HepG2 (cell line): Measurements from ENCODE around the gene PTCH1. TPM values are rescaled to one million over a fixed set of nuclear protein-coding genes. Genes with fewer than 3 reads are reported as not detected.

Experiments
- CAMTA2 ChIP-seq: sonication (generic); formaldehyde crosslinking; IDR thresholded peaks from 2 replicates; pipeline ENCODE4 v1.4.0; 2020; ENCODE audit warnings: mild to moderate bottlenecking, missing genetic modification reagents, borderline replicate concordance
- HIVEP1 ChIP-seq: sonication (generic); formaldehyde crosslinking; IDR thresholded peaks from 2 replicates; pipeline ENCODE4 v1.4.0; 2020; ENCODE audit warnings: mild to moderate bottlenecking, missing genetic modification reagents
- KLF16 ChIP-seq, 2 experiments: sonication (generic) in 1 of 2; formaldehyde crosslinking in 1 of 2; IDR thresholded peaks; 2 replicates each; pipeline versions ENCODE4 v1.6.1 to v1.8.0; 2016 to 2023; ENCODE audit warnings: missing genetic modification reagents in 2 of 2, missing compliant biosample characterization in 1 of 2
- PHB2 ChIP-seq: fragments of 450-650 bp; IDR thresholded peaks from 2 replicates; pipeline ENCODE4 v1.6.1; 2018; ENCODE audit not compliant: partially characterized antibody
- RFX3 ChIP-seq: IDR thresholded peaks from 2 replicates; pipeline ENCODE4 v1.6.1; 2016; ENCODE audit warnings: missing biosample characterization, missing genetic modification reagents
- SALL2 ChIP-seq: sonication (generic); formaldehyde crosslinking; IDR thresholded peaks from 2 replicates; pipeline ENCODE4 v1.8.1; 2023; ENCODE audit warnings: mild to moderate bottlenecking, missing genetic modification reagents, inconsistent platforms
- SIN3A ChIP-seq: IDR thresholded peaks from 2 replicates; pipeline ENCODE4 v1.6.1; 2011; ENCODE audit warnings: low read depth, mild to moderate bottlenecking, control low read depth, low read length, borderline replicate concordance
- TAF1 ChIP-seq: sonication (generic); formaldehyde crosslinking; IDR thresholded peaks from 2 replicates; pipeline ENCODE4 v1.4.0; 2020; ENCODE audit warnings: missing genetic modification reagents
- TARDBP ChIP-seq: sonication (generic); formaldehyde crosslinking; IDR thresholded peaks from 2 replicates; pipeline ENCODE4 v1.8.0; 2022; ENCODE audit warnings: mild to moderate bottlenecking, missing genetic modification reagents
- ZBTB8A ChIP-seq: sonication (generic); formaldehyde crosslinking; IDR thresholded peaks from 2 replicates; pipeline ENCODE4 v1.4.0; 2020; ENCODE audit warnings: mild to moderate bottlenecking, low read depth, missing genetic modification reagents, borderline replicate concordance
- ZFP90 ChIP-seq: sonication (generic); formaldehyde crosslinking; IDR thresholded peaks from 2 replicates; pipeline ENCODE4 v1.8.0; 2022; ENCODE audit warnings: missing genetic modification reagents, mild to moderate bottlenecking, inconsistent platforms, borderline replicate concordance
- ZNF737 ChIP-seq: sonication (generic); formaldehyde crosslinking; IDR thresholded peaks from 2 replicates; pipeline ENCODE4 v1.5.0; 2020; ENCODE audit warnings: missing genetic modification reagents, mild to moderate bottlenecking, borderline replicate concordance
- polyA plus RNA-seq, 8 experiments: library from polyadenylated mRNA; depleted of rRNA in 3 of 8; stranded (reverse) in 7 of 8; unstranded in 1 of 8; fragments of >200 nt; fragmentation: Illumina TruSeq in 4 of 8; extraction: Trizol in 4 of 8; gene quantifications; 2 replicates each; pipeline versions ENCODE4 v1.2.1 to v1.2.3, GENCODE V29; 2011 to 2016; ENCODE audit warnings: low read depth in 4 of 8, missing spikeins in 1 of 8, mixed read lengths in 1 of 8; ENCODE audit not compliant: insufficient read depth in 1 of 8
- total RNA-seq, 5 experiments: library from RNA; depleted of rRNA; stranded (reverse); fragments of >200 nt; fragmentation: Illumina TruSeq; extraction: Trizol; gene quantifications; 2 replicates each; pipeline ENCODE4 v1.2.3, GENCODE V29; 2016; ENCODE audit warnings: low read depth in 1 of 5
- TF ChIP-seq, protein P1 (sequence below): sonication (generic); formaldehyde crosslinking; IDR thresholded peaks from 2 replicates; pipeline ENCODE4 v1.9.0; 2021; ENCODE audit warnings: mild to moderate bottlenecking, missing genetic modification reagents
- TF ChIP-seq, protein P2 (sequence below): sonication (generic); formaldehyde crosslinking; IDR thresholded peaks from 2 replicates; pipeline ENCODE4 v1.4.0; 2020; ENCODE audit warnings: missing genetic modification reagents
- TF ChIP-seq, protein P3 (sequence below): IDR thresholded peaks from 2 replicates; pipeline ENCODE4 v1.6.1; 2016; ENCODE audit warnings: missing compliant biosample characterization, missing genetic modification reagents, borderline replicate concordance

The PTCH1 gene
- total and polyA plus RNA-seq, 2 of the 13 experiments (the other 11 are each of a cell fraction or from before 2014, with no cell fraction given), result 2.8 to 3.9 TPM

DNA sequence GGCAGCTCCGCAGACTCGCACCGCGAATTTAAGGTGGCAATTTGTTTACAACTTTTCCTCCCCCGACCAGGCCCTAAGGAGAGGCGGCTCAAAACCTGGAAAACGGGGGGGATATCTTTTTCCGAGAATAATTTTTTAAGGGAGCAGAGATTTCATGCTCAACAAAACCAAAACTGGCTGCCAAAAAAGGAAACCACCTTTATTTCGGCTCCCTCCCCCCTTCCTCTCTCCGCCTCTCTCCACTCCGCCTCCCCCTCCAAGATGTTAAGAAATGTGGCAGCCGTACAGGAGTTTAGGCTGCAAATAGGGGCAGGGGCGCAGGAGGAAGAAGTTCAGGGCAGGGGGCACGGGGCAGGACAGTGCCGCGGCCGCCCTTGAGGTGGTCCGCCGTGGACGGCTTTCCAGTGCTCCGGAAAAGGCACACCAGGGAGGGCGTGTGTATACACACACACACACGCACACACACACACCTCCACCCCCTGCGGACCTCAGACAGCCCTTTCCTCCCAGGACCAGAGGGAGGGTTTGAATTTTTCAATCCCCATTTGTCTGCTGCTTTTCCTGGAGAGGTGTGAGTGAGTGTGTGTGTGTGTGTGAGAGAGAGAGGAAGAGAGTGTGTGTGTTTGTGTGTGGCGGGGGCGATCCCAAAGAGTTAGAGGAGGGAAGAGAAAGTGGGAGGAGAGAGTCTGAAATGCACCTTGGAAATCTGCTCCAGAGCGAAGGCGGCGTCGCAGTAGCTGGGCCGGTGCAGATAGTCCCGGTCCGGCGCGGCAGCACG, 9.1 kb downstream of the PTCH1 start (continued):
- TF ChIP-seq, protein P1, sequence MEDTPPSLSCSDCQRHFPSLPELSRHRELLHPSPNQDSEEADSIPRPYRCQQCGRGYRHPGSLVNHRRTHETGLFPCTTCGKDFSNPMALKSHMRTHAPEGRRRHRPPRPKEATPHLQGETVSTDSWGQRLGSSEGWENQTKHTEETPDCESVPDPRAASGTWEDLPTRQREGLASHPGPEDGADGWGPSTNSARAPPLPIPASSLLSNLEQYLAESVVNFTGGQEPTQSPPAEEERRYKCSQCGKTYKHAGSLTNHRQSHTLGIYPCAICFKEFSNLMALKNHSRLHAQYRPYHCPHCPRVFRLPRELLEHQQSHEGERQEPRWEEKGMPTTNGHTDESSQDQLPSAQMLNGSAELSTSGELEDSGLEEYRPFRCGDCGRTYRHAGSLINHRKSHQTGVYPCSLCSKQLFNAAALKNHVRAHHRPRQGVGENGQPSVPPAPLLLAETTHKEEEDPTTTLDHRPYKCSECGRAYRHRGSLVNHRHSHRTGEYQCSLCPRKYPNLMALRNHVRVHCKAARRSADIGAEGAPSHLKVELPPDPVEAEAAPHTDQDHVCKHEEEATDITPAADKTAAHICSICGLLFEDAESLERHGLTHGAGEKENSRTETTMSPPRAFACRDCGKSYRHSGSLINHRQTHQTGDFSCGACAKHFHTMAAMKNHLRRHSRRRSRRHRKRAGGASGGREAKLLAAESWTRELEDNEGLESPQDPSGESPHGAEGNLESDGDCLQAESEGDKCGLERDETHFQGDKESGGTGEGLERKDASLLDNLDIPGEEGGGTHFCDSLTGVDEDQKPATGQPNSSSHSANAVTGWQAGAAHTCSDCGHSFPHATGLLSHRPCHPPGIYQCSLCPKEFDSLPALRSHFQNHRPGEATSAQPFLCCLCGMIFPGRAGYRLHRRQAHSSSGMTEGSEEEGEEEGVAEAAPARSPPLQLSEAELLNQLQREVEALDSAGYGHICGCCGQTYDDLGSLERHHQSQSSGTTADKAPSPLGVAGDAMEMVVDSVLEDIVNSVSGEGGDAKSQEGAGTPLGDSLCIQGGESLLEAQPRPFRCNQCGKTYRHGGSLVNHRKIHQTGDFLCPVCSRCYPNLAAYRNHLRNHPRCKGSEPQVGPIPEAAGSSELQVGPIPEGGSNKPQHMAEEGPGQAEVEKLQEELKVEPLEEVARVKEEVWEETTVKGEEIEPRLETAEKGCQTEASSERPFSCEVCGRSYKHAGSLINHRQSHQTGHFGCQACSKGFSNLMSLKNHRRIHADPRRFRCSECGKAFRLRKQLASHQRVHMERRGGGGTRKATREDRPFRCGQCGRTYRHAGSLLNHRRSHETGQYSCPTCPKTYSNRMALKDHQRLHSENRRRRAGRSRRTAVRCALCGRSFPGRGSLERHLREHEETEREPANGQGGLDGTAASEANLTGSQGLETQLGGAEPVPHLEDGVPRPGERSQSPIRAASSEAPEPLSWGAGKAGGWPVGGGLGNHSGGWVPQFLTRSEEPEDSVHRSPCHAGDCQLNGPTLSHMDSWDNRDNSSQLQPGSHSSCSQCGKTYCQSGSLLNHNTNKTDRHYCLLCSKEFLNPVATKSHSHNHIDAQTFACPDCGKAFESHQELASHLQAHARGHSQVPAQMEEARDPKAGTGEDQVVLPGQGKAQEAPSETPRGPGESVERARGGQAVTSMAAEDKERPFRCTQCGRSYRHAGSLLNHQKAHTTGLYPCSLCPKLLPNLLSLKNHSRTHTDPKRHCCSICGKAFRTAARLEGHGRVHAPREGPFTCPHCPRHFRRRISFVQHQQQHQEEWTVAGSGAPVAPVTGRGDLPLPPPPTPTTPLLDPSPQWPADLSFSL (CRISPR knock-in tag), result peak; percentile 95
- 0 out of 2 replicates have a peak, but pooled peaks have one; percentile 28 for TF ChIP-seq TARDBP (CRISPR knock-in tag)
- TF ChIP-seq SIN3A, result peak; percentile 19; the same call in 1 of the 2 replicates
- TF ChIP-seq ZBTB8A (CRISPR knock-in tag), result no peak
- TF ChIP-seq RFX3 (CRISPR knock-in tag), result no peak
- TF ChIP-seq, protein P2, sequence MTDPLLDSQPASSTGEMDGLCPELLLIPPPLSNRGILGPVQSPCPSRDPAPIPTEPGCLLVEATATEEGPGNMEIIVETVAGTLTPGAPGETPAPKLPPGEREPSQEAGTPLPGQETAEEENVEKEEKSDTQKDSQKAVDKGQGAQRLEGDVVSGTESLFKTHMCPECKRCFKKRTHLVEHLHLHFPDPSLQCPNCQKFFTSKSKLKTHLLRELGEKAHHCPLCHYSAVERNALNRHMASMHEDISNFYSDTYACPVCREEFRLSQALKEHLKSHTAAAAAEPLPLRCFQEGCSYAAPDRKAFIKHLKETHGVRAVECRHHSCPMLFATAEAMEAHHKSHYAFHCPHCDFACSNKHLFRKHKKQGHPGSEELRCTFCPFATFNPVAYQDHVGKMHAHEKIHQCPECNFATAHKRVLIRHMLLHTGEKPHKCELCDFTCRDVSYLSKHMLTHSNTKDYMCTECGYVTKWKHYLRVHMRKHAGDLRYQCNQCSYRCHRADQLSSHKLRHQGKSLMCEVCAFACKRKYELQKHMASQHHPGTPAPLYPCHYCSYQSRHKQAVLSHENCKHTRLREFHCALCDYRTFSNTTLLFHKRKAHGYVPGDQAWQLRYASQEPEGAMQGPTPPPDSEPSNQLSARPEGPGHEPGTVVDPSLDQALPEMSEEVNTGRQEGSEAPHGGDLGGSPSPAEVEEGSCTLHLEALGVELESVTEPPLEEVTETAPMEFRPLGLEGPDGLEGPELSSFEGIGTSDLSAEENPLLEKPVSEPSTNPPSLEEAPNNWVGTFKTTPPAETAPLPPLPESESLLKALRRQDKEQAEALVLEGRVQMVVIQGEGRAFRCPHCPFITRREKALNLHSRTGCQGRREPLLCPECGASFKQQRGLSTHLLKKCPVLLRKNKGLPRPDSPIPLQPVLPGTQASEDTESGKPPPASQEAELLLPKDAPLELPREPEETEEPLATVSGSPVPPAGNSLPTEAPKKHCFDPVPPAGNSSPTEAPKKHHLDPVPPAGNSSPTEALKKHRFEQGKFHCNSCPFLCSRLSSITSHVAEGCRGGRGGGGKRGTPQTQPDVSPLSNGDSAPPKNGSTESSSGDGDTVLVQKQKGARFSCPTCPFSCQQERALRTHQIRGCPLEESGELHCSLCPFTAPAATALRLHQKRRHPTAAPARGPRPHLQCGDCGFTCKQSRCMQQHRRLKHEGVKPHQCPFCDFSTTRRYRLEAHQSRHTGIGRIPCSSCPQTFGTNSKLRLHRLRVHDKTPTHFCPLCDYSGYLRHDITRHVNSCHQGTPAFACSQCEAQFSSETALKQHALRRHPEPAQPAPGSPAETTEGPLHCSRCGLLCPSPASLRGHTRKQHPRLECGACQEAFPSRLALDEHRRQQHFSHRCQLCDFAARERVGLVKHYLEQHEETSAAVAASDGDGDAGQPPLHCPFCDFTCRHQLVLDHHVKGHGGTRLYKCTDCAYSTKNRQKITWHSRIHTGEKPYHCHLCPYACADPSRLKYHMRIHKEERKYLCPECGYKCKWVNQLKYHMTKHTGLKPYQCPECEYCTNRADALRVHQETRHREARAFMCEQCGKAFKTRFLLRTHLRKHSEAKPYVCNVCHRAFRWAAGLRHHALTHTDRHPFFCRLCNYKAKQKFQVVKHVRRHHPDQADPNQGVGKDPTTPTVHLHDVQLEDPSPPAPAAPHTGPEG (CRISPR knock-in tag), result no peak
- TF ChIP-seq SALL2 (CRISPR knock-in tag), result peak; percentile 17; the same call in 1 of the 2 replicates
- no peak; the same call in 1 of the 2 replicates for TF ChIP-seq CAMTA2 (CRISPR knock-in tag)
- TF ChIP-seq TAF1 (CRISPR knock-in tag), result peak; percentile 14; the same call in 1 of the 2 replicates
- peak in 1 of 2 experiments; percentile 29; a peak in 1 of 4 replicates for TF ChIP-seq KLF16 (CRISPR knock-in tag; IDR thresholded peaks at IDR 0.05)
- 0 out of 2 replicates have a peak, but pooled peaks have one; percentile 17 for TF ChIP-seq HIVEP1
- TF ChIP-seq ZFP90 (CRISPR knock-in tag), result 0 out of 2 replicates have a peak, but pooled peaks have one; percentile 35
- TF ChIP-seq, protein P3, sequence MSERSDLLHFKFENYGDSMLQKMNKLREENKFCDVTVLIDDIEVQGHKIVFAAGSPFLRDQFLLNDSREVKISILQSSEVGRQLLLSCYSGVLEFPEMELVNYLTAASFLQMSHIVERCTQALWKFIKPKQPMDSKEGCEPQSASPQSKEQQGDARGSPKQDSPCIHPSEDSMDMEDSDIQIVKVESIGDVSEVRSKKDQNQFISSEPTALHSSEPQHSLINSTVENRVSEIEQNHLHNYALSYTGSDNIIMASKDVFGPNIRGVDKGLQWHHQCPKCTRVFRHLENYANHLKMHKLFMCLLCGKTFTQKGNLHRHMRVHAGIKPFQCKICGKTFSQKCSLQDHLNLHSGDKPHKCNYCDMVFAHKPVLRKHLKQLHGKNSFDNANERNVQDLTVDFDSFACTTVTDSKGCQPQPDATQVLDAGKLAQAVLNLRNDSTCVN (CRISPR knock-in tag), result no peak
- TF ChIP-seq ZNF737 (CRISPR knock-in tag), result no peak
- TF ChIP-seq PHB2, result no peak
